Measurements from ENCODE around the gene TAF4. TPM values are rescaled to one million over a fixed set of nuclear protein-coding genes. Genes with fewer than 3 reads are reported as not detected.

Gene TAF4
- total RNA-seq, 1 experiment from 2014 or later, result 21.0 TPM

DNA sequence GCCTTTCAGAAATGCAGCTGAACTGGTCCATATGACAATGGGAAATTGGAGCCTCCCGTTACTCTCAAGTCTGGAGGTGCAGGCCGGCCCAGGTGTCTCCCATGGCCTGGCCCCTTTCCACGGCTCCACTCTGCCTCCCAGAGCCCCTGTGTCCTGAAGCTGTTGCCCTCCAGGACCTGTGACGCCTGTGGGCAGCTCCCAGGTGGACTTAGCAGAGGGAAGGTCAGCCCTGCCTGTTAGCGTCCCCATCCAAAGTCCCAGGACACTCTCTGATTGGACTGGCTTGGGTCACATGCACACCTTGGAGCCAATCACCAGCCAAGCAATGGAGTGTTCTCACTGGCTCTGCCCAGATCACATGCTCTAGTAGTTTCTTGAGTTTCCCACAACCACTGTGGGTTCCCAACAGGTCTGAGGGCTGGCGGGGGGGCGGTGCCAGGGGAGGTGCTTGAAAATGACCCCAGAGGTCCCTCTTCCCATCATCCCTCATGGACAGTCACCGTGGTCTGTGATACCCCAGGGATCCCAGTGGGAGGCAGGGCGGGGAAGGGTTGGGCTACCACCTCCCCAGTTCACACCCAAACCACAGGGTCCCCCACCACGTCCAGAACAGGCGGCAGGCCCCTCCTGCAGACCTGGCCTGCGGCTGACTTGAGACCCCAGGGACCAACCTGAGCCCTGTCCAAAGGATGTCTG lies 135.6 kb downstream of the TAF4 start:
- ChIA-PET CTCF (no interaction called here), POLR2A (no interaction called here)
- in situ Hi-C loops (cut with HindIII; ENCODE audit: low pct_unique_long_range_greater_than_20kb, low sequenced_read_pairs) (no loop called here), intact Hi-C loops (cut with micrococcal nuclease; ENCODE audit: unreplicated experiment) (no loop called here)
- TF ChIP-seq, protein P1, sequence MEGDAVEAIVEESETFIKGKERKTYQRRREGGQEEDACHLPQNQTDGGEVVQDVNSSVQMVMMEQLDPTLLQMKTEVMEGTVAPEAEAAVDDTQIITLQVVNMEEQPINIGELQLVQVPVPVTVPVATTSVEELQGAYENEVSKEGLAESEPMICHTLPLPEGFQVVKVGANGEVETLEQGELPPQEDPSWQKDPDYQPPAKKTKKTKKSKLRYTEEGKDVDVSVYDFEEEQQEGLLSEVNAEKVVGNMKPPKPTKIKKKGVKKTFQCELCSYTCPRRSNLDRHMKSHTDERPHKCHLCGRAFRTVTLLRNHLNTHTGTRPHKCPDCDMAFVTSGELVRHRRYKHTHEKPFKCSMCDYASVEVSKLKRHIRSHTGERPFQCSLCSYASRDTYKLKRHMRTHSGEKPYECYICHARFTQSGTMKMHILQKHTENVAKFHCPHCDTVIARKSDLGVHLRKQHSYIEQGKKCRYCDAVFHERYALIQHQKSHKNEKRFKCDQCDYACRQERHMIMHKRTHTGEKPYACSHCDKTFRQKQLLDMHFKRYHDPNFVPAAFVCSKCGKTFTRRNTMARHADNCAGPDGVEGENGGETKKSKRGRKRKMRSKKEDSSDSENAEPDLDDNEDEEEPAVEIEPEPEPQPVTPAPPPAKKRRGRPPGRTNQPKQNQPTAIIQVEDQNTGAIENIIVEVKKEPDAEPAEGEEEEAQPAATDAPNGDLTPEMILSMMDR (IDR thresholded peaks at IDR 0.05), result no peak
- TF ChIP-seq TCF7L2 (IDR thresholded peaks at IDR 0.05; ENCODE audit: low read depth, low read length), result no peak
- no peak for TF ChIP-seq REST (IDR thresholded peaks at IDR 0.05; ENCODE audit: insufficient read depth in 1 of 2, low read depth in 2 of 2, low read length in 1 of 2)
- TF ChIP-seq POLR2AphosphoS5 (IDR thresholded peaks at IDR 0.05; ENCODE audit: low read depth, low read length), result no peak
- no peak for TF ChIP-seq SIN3A (IDR thresholded peaks at IDR 0.05; ENCODE audit: borderline replicate concordance, insufficient read depth, low read depth, low read length)
- no peaks in the 10 kb centered on the region for H3K27me3 ChIP-seq (ENCODE audit: control insufficient read depth, insufficient read depth, low read length)
- H3K36me3 ChIP-seq (ENCODE audit: control insufficient read depth, insufficient read depth, low read length), result no peaks in the 10 kb centered on the region
- DNase-seq (ENCODE audit: low read depth, low spot score) (no peak), ATAC-seq (no peak)
- no peak overlapping the region for H3K27ac ChIP-seq (ENCODE audit: low read length)
- BruUV-seq (replicated peaks), result no TSS peak
- no peak overlapping the region for H3K4me3 ChIP-seq (ENCODE audit: low read depth in 2 of 2, low read length in 2 of 2)
- H3K9me3 ChIP-seq (ENCODE audit: control insufficient read depth, insufficient read depth, low read depth, low read length), result no peaks in the 10 kb centered on the region
- H3K4me1 ChIP-seq (ENCODE audit: control insufficient read depth, insufficient read depth, low read length), result no peaks in the 10 kb centered on the region

DNA sequence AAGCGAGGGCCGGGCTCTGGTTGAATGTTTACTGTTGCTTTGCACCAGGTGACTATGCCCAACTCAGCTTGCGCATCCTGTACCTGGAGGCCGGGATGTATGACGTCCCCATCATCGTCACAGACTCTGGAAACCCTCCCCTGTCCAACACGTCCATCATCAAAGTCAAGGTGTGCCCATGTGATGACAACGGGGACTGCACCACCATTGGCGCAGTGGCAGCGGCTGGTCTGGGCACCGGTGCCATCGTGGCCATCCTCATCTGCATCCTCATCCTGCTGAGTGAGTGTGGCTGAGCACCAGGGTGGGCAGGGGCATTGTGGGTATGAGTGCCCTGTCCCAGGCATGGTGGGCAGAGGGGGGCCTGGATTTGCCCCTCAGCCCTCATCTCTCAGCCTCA lies 136.1 kb downstream of the TAF4 start:
- Histone ChIP-seq H3K4me3 (ENCODE audit: low read depth in 2 of 2, low read length in 2 of 2) (no peak overlapping the region), H3K27ac (ENCODE audit: low read length) (no peak overlapping the region), H3K4me1 (ENCODE audit: control insufficient read depth, insufficient read depth, low read length) (no peaks in the 10 kb centered on the region), H3K9me3 (ENCODE audit: control insufficient read depth, insufficient read depth, low read depth, low read length) (no peaks in the 10 kb centered on the region), H3K36me3 (ENCODE audit: control insufficient read depth, insufficient read depth, low read length) (no peaks in the 10 kb centered on the region), H3K27me3 (ENCODE audit: control insufficient read depth, insufficient read depth, low read length) (no peaks in the 10 kb centered on the region)
- ATAC-seq (no peak), DNase-seq (ENCODE audit: low read depth, low spot score) (no peak)
- TF ChIP-seq, protein P1 (IDR thresholded peaks at IDR 0.05), result no peak
- TF ChIP-seq POLR2AphosphoS5 (IDR thresholded peaks at IDR 0.05; ENCODE audit: low read depth, low read length) (no peak), SIN3A (IDR thresholded peaks at IDR 0.05; ENCODE audit: borderline replicate concordance, insufficient read depth, low read depth, low read length) (no peak), TCF7L2 (IDR thresholded peaks at IDR 0.05; ENCODE audit: low read depth, low read length) (no peak), REST (IDR thresholded peaks at IDR 0.05; ENCODE audit: insufficient read depth in 1 of 2, low read depth in 2 of 2, low read length in 1 of 2) (no peak)
- ChIA-PET POLR2A (no interaction called here), CTCF (no interaction called here)
- intact Hi-C loops (cut with micrococcal nuclease; ENCODE audit: unreplicated experiment), result no loop called here
- no TSS peak for BruUV-seq (replicated peaks)
- in situ Hi-C loops (cut with HindIII; ENCODE audit: low pct_unique_long_range_greater_than_20kb, low sequenced_read_pairs), result no loop called here

Data from Panc1 (cell line).